Subcutaneous adipose tissue (tissue), 4 donors: ENCODE measurements around the gene SCGN. TPM values are rescaled to one million over a fixed set of nuclear protein-coding genes. Genes with fewer than 3 reads are reported as not detected.

Source experiments
- CTCF ChIP-seq: fragments of 450-650 bp; IDR thresholded peaks from one replicate; pipeline ENCODE4 v1.5.1; 2016; ENCODE audit warnings: low read depth, mild to moderate bottlenecking, control low read depth, antibody characterized with exemption, moderate library complexity
- total RNA-seq, 4 donors: library from RNA; depleted of rRNA; stranded (reverse); fragments of >200 nt; gene quantifications; one replicate each; pipeline ENCODE4 v1.1.0, GENCODE V29; 2016

SCGN gene
- total RNA-seq, 4 donors from 2014 or later = 0.85 to 26.6 (median 1.9) TPM

GRCh38 chr6:25670208-25670607 is 18.2 kb downstream of the SCGN start:
- no peak for TF ChIP-seq CTCF

GRCh38 chr6:25670793-25671513 is 18.9 kb downstream of the SCGN start:
- TF ChIP-seq CTCF = no peak

GRCh38 chr6:25671652-25672051 is 19.6 kb downstream of the SCGN start:
- no peak for TF ChIP-seq CTCF

- TF ChIP-seq CTCF = no peak
Measured at GRCh38 chr6:25675167-25675566, 23.2 kb downstream of the SCGN start.

GRCh38 chr6:25676775-25677174 is 24.8 kb downstream of the SCGN start:
- TF ChIP-seq CTCF = no peak

- no peak for TF ChIP-seq CTCF
Measured at GRCh38 chr6:25681848-25682247, 29.8 kb downstream of the SCGN start.

- no peak for TF ChIP-seq CTCF
Measured at GRCh38 chr6:25682324-25682723, 30.3 kb downstream of the SCGN start.
